ENCODE data around the gene CEP295NL. TPM values are rescaled to one million over a fixed set of nuclear protein-coding genes. Genes with fewer than 3 reads are reported as not detected.

CEP295NL gene
- total and polyA plus RNA-seq, 2 of the 13 experiments (the other 11 are each of a cell fraction or from before 2014, with no cell fraction given) = not detected

DNA sequence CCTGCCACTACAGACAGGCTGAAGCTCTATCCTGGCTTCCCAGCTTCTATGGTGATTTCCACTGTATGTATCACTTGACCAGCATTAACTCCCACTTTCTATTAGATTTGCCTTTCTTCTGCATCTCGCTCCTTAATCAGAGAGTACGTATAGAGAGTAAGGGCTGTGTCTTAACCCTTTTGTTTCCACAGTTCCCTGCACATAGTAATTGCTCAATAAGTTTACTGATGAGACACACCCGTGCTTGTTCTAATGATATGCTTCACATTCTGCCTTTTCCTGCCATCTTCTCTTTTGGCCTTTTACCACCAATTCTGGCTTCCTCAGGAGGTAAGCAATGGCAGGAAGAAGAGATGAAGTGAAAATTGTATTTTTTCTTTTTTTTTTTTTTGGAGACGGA is 41.8 kb downstream of the CEP295NL start:
- in situ Hi-C loops (cut with HindIII; ENCODE audit: extremely low pct_ligation_motif_present, low pct_unique_long_range_greater_than_20kb) (no loop called here), intact Hi-C loops (cut with micrococcal nuclease; ENCODE audit: unreplicated experiment) (no loop called here)
- Histone ChIP-seq H3K27me3 (ENCODE audit: control insufficient read depth in 1 of 2, insufficient read depth in 2 of 2, low read length in 2 of 2) (no peaks in the 10 kb centered on the region), H3K4me3 (replicated peaks in 1 of 3; ENCODE audit: insufficient read depth in 1 of 3, low read depth in 2 of 3, low read length in 3 of 3) (no peak overlapping the region), H3K9me3 (ENCODE audit: low read length) (no peaks in the 10 kb centered on the region), H3K36me3 (replicated peaks in 1 of 2; ENCODE audit: control insufficient read depth in 1 of 2, insufficient read depth in 2 of 2, low read length in 2 of 2) (no peaks in the 10 kb centered on the region; a peak in 1 of 5 replicates), H2AFZ (ENCODE audit: low read length) (no peak overlapping the region), H3K9ac (ENCODE audit: insufficient read depth, low read depth, low read length) (no peak overlapping the region), H3K4me1 (ENCODE audit: insufficient read depth, low read length) (peaks cover 15% of the 10 kb centered on the region), H3K27ac (ENCODE audit: extremely low read length, insufficient read depth, low read length) (no peak overlapping the region), H4K20me1 (ENCODE audit: insufficient read depth, low read length) (no peaks in the 10 kb centered on the region), H3K4me2 (ENCODE audit: low read depth, low read length) (no peak overlapping the region), H3K79me2 (ENCODE audit: insufficient read depth, low read length) (no peaks in the 10 kb centered on the region)
- FAIRE-seq (no peak), ATAC-seq (no peak), DNase-seq (ENCODE audit: low spot score) (no peak)
- POLR2A ChIA-PET = interaction anchor here (1.4 kb wide), 1 partner anchor 119 kb away, joined by 5 read pairs; the partner anchor contains the start of gene LGALS3BP
- CTCF ChIA-PET (ENCODE audit: low intra/inter-chr PET ratio, low total read pairs) = no interaction called here
- BruUV-seq (replicated peaks) = no TSS peak
- 96% methylated on average over 4 of the region's 4 CpGs for WGBS (ENCODE audit: low lambda C conversion rate)
- no peak for TF ChIP-seq FOXC1 (CRISPR knock-in tag; IDR thresholded peaks at IDR 0.05; ENCODE audit: borderline replicate concordance)
- TF ChIP-seq ZNF781 (CRISPR knock-in tag; IDR thresholded peaks at IDR 0.05; ENCODE audit: borderline replicate concordance, not compliant biosample characterization) = no peak
- no peak for TF ChIP-seq STAT5B (CRISPR knock-in tag; IDR thresholded peaks at IDR 0.05)
- TF ChIP-seq DNMT3B (CRISPR knock-in tag; conservative IDR thresholded peaks at IDR 0.05) = no peak
- TF ChIP-seq, protein P1, sequence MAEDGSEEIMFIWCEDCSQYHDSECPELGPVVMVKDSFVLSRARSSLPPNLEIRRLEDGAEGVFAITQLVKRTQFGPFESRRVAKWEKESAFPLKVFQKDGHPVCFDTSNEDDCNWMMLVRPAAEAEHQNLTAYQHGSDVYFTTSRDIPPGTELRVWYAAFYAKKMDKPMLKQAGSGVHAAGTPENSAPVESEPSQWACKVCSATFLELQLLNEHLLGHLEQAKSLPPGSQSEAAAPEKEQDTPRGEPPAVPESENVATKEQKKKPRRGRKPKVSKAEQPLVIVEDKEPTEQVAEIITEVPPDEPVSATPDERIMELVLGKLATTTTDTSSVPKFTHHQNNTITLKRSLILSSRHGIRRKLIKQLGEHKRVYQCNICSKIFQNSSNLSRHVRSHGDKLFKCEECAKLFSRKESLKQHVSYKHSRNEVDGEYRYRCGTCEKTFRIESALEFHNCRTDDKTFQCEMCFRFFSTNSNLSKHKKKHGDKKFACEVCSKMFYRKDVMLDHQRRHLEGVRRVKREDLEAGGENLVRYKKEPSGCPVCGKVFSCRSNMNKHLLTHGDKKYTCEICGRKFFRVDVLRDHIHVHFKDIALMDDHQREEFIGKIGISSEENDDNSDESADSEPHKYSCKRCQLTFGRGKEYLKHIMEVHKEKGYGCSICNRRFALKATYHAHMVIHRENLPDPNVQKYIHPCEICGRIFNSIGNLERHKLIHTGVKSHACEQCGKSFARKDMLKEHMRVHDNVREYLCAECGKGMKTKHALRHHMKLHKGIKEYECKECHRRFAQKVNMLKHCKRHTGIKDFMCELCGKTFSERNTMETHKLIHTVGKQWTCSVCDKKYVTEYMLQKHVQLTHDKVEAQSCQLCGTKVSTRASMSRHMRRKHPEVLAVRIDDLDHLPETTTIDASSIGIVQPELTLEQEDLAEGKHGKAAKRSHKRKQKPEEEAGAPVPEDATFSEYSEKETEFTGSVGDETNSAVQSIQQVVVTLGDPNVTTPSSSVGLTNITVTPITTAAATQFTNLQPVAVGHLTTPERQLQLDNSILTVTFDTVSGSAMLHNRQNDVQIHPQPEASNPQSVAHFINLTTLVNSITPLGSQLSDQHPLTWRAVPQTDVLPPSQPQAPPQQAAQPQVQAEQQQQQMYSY (CRISPR knock-in tag; IDR thresholded peaks at IDR 0.05) = no peak
- no peak for TF ChIP-seq EEA1 (CRISPR knock-in tag; IDR thresholded peaks at IDR 0.05; ENCODE audit: borderline replicate concordance)
- TF ChIP-seq, protein P2, sequence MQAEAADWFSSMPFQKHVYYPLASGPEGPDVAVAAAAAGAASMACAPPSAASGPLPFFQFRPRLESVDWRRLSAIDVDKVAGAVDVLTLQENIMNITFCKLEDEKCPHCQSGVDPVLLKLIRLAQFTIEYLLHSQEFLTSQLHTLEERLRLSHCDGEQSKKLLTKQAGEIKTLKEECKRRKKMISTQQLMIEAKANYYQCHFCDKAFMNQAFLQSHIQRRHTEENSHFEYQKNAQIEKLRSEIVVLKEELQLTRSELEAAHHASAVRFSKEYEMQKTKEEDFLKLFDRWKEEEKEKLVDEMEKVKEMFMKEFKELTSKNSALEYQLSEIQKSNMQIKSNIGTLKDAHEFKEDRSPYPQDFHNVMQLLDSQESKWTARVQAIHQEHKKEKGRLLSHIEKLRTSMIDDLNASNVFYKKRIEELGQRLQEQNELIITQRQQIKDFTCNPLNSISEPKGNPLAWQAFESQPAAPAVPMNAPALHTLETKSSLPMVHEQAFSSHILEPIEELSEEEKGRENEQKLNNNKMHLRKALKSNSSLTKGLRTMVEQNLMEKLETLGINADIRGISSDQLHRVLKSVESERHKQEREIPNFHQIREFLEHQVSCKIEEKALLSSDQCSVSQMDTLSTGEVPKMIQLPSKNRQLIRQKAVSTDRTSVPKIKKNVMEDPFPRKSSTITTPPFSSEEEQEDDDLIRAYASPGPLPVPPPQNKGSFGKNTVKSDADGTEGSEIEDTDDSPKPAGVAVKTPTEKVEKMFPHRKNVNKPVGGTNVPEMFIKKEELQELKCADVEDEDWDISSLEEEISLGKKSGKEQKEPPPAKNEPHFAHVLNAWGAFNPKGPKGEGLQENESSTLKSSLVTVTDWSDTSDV (CRISPR knock-in tag; IDR thresholded peaks at IDR 0.05) = no peak
- no peak for TF ChIP-seq FIP1L1 (IDR thresholded peaks at IDR 0.05; ENCODE audit: borderline replicate concordance, insufficient read depth, low read depth, low read length)
- no peak for TF ChIP-seq REL (CRISPR knock-in tag; conservative IDR thresholded peaks at IDR 0.05)
- no peak for TF ChIP-seq ZNF460 (CRISPR knock-in tag; IDR thresholded peaks at IDR 0.05; ENCODE audit: borderline replicate concordance)
- TF ChIP-seq, protein P3, sequence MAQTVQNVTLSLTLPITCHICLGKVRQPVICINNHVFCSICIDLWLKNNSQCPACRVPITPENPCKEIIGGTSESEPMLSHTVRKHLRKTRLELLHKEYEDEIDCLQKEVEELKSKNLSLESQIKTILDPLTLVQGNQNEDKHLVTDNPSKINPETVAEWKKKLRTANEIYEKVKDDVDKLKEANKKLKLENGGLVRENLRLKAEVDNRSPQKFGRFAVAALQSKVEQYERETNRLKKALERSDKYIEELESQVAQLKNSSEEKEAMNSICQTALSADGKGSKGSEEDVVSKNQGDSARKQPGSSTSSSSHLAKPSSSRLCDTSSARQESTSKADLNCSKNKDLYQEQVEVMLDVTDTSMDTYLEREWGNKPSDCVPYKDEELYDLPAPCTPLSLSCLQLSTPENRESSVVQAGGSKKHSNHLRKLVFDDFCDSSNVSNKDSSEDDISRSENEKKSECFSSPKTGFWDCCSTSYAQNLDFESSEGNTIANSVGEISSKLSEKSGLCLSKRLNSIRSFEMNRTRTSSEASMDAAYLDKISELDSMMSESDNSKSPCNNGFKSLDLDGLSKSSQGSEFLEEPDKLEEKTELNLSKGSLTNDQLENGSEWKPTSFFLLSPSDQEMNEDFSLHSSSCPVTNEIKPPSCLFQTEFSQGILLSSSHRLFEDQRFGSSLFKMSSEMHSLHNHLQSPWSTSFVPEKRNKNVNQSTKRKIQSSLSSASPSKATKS (CRISPR knock-in tag; IDR thresholded peaks at IDR 0.05) = no peak
- TF ChIP-seq ATM (IDR thresholded peaks at IDR 0.05; ENCODE audit: borderline replicate concordance) = no peak
- TF ChIP-seq, protein P4, sequence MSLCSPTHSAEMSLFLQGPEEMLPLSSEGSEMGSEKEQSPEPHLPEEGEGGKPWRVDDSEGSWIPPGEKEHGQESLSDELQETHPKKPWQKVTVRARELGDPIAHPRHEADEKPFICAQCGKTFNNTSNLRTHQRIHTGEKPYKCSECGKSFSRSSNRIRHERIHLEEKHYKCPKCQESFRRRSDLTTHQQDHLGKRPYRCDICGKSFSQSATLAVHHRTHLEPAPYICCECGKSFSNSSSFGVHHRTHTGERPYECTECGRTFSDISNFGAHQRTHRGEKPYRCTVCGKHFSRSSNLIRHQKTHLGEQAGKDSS (CRISPR knock-in tag; IDR thresholded peaks at IDR 0.05; ENCODE audit: borderline replicate concordance, low read depth) = no peak
- no peak for TF ChIP-seq GATA4 (IDR thresholded peaks at IDR 0.05; ENCODE audit: borderline replicate concordance, low read depth)

Measured in HepG2 (cell line).